HG02840 (cell line): ENCODE results near the gene EML4.

Source experiments
- ATAC-seq: cut with Tn5 transposase; IDR thresholded peaks from one replicate; pipeline ENCODE4 v1.9.1; 2021; ENCODE audit warnings: mild to moderate bottlenecking, moderate library complexity, moderate number of reproducible peaks; ENCODE audit not compliant: unreplicated experiment, low FRiP score

Gene EML4

DNA sequence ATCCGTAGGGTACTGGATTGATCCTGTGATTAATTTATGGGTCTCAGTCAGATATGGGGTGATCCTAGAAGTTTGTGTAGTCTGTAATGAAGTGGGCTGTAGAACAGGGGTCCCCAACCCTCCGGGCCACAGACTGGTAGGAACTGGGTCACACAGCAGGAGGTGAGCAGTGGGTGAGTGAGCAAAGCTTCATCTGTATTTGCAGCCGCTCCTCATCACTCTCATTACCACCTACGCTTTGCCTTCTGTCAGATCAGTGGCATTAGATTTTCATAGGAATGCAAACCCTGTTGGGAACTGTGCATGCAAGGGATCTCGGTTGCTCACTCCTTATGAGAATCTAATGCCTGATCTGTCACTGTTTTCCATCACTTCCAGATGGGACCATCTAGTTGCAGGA, 48.8 kb downstream of the EML4 start:
- ATAC-seq, result no peak

DNA sequence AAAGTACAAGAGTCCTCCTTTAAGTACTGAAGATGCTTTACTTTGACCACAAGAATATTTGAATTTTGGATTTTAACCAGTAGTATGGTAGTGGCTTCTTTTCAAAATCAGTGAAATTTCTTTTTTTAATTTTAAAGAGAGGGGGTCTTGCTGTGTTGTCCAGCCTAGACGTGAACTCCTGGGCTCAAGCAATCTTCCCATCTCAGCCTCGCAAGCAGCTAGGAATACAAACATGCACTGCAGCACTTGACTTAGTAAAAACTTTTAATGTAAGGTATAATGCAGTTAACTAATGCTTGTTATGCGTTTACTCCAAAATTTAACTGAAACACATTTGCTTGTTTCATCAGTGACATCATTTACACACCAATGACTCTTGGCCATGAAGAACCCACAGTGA, 49.6 kb downstream of the EML4 start:
- no peak for ATAC-seq

DNA sequence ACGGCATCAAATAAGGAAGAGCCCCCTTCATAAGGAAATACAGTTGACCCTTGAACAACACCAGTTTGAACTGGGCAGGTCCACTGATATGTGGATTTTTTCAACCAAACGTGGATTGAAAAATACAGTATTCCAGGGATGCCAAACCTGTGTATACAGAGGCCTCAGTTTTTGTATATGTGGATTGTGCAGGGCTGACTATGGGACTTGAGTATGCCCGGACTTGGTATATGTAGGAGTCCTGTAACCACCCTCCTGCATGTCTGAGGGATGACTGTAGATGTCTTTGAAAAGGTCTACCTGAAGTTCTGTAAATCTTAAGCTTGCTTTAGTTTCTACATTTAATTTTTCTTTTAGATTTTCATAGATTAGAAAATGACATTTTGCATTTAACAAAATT, 50.0 kb downstream of the EML4 start:
- no peak for ATAC-seq

DNA sequence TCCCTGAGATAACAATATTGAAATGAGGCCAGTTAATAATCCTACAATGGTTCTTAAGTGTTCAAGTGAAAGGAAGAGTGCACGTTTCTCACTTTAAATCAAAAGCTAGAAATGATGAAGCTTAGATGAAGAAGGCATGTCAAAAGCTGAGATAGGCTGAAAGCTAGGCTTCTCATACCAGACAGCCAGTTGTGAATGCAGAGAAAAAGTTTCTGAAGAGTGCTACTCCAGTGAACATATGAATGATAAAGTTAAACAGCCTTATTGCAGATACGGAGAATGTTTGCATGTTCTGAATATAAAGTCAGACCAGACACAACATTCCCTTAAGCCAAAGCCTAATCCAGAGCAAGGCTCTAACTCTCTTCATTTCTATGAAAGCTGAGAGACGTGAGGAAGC, 51.4 kb downstream of the EML4 start:
- ATAC-seq, result no peak

DNA sequence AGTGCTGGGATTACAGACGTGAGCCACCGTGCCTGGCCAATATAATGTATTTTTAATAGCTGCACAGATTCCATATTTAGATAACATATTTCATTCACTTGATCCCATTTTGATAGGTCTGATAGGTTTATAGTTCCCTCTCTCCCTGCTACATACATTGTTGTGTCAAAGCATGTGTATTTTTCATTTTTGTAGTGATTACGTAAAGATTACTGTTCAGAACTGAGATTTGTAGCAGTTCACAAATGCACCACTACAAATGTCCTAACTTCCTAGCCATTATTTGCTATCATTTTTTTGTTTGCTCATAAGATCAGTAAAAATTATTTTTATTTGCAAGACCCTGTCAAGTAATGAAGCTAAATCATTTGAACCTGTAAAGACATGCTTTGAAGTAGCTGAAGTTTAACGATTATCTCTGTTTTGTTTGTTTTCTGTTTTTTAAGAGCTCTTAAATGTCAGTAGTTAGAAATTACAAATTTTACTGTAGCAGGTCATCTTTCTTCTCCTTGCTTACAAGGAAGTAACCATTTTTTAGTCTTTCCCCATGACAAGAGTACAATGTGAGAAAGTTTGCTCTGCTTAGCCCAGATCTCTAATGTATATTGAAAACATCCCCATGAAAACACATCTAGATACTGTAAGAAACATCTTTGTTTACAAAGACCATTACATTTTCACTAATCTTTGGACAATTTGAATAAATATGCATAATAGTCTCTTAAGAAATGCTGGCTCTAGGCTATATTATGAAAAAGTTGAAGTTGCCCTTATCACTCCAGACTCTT, 54.1 kb downstream of the EML4 start:
- no peak for ATAC-seq

DNA sequence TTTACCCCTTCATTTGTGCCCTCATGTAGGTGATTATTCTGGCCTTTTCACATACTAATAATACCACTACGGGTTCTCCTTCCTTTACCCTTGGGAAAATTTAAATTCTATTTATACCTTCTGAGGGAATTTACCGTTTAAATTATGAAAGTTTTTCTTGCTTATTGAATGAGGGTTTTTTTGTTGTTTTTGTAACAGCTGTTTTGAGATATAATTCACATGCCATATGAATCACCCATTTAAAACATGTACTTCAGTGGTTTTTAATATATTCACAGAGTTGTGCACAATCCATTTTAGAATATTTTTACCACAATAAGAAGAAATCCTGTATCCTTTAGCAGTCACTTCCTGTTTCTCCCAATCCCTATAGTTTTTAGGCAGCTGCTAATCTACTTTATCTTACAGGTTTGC, 54.7 kb downstream of the EML4 start:
- ATAC-seq, result no peak

DNA sequence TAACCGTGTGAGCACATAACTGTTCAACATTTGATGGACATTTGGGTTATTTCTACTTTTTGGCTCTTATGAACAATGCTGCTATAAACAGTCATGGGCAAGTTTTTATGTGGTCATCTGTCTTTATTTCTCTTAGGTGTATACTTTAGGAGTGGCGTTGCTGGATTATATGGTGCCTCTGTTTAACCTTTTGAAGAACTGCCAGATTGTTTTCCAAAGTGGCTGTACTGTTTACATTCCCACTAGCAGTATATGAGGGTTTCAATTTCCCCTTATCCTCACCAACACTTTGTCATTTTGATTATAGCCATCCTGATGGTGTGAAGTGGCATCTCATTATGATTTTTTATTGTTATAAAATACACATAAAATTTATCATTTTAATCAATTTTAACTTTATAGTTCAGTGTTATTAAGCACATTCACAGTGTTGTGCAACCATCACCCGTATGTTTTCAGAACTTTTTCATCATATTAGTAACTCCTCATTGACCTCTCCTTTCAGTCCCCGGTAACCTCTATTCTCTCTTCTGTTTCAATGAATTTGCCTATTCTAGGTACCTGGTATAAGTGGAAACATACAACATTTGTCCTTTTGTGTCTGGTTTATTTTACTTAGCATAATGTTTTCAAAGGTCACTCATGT, 55.4 kb downstream of the EML4 start:
- no peak for ATAC-seq

DNA sequence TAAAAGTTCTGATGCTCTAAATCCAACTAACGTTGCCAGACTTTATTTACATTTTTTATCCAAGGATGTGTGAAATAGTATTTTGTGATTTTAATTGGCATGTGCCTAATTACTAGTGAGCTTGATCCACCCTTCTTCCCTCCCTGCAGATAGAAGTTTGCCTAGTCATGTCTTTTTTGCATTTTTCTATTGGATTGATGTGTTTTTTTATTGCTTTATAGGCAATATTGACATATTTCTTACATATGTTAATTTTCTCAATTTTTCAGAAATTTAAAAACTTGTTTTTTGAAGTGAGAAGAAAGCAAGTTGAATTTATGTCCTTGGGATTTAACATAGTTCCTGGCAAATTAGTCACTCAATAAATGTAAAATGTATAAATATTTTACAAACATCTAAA, 56.4 kb downstream of the EML4 start:
- ATAC-seq, result no peak

DNA sequence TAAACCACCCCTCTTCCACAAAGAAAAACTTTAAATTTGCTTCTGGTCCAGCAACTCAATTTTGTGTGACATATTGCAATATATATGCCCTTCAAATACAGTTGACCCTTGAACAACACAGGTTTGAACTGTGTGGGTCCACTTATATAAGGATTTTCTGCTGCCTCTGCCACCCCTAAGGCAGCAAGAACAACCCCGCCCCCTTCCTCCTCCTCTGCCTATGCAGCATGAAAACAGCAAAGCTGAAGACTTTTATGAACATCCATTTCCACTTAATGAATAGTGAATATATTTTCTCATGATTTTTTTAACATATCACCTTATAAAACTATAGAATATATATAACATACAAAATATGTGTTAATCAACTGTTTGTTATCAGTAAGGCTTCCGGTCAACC, 58.3 kb downstream of the EML4 start:
- no peak for ATAC-seq

DNA sequence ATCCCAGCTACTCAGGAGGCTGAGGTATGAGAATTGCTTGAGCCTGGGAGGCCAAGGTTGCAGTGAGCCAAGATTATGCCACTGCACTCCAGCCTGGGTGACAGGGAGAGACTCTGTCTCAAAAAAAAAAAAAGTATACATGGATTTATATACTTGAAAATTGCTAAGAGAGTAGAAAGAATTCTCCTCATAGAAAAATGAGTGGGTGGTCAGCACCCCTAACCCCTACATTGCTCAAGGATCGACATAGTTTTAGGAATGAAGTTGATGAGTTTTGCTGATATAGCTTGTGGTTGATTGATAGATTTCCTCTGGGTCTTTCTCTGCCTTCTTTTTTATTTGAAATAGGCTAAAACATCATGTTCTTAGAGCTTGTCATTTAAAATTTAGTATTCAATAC, 58.9 kb downstream of the EML4 start:
- ATAC-seq, result no peak

DNA sequence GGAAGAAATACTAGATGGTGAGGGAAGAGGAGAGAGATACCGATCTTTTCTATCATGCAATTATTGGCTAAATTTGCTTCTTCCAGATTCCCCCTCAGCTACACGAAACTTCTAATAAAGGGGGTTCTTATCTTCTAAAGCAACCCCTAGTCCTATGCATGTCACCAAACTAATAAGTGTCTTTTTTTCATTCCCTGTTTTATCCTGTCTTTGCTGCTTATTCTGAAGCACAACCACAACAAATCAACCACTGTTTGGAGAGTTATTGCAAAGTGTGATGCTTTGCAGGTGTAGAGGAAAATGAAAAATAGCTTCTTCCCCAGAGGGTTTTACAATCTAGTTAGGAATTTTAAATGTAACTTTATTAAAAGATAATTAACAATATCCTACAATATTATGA, 60.8 kb downstream of the EML4 start:
- ATAC-seq, result no peak

DNA sequence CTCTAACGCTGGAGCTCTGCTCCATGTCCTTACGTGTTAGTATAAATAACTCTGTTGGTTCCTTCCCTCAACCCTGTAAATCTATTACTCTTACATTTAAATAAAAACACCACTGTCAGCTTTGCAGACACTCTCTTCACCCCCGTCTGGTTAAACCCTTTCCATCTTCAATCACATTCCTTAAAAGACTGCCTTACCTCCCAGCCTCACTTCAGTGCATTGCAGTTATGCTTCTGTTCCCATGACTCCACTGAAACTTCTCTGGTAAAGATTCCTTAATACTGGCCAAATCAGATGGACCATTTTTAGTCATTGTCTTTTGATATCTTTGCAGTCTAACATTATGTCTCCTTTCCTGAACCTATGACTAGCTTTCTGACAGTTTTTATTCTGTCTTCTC, 61.7 kb downstream of the EML4 start:
- ATAC-seq, result no peak

DNA sequence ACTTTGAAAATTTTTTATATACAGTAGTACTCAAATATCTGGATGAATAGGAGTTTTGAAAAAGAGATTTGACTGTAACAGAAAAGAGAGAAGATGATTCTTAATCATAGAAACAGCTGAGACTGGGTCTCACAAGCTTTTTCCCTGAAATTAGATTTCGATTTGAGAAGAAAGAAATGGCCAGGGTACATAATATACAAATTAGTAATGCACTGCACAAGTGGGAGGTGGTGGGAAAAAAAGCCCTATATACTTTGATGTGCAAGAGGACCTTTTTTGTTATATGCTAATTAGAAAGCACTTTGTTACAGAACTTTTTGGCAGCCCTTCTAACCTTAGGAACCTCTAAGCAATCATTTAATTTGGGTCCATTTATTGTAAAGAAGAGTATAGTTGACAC, 62.9 kb downstream of the EML4 start:
- ATAC-seq, result no peak

DNA sequence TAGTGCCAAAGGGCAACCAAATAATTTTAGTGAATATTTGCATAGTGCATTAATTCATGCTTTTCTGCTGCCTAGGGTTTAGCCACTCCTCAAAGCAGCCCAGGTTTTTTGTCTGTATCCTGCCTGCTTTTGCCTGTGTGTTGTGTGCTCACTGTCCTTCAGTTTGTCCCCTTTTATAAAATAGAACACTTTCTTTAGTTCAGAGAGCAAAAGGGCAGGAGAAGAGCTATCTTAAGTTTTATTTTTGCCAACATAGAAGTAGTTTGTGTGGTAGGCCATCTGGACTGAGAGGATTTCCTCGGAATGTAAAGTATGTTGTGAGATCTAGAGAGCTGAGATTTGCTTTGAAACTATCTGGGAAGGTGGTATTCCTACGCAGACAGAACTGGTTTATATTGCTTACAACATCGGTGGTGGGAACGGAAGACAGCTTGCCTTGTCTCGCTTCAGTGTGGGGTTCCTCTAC, 64.9 kb downstream of the EML4 start:
- no peak for ATAC-seq

DNA sequence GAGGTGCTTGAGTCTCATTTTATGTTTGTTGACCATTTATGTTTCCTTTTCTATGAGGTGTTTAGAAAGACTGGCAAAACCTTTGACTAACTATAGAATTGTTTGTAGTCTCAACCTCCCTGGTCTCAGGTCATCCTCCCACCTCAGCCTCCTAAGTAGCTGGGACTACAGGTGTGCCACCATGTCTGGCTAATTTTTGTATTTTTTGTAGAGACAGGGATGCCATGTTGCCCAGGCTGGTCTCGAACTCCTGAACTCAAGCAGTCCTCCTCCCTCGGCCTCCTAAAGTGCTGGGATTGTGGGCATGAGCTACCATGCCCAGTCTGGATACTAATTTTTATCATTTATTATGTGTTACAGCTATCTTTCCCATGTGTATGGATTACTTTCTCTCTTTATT, 67.8 kb downstream of the EML4 start:
- ATAC-seq, result no peak

DNA sequence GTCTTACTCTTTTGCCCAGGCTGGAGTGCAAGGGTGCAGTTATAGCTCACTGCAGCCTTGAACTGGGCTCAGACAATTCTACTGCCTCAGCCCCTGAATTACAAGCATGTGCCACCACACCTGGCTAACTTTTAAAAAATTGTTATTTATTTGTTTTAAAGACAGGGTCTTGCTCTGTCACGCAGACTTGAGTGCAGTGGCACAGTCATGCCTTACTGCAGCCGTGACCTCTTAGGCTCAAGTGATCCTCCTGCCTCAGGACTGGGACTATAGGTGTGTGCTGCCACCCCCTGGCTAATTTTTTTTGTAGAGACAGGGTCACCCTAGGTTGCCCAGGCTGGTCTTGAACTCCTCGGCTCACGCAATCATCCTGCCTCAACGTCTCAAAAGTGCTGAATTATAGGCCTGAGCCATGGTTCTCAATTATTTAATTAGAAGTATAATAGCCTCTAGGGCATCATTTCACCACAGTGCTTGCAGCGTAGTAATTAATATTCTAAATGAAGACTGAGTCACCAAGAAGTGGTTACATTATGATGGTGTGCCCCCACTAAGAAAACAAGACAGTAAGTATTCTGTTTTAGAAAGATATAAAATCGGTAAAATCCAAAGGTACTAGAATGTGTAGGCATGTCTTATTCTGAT, 69.6 kb downstream of the EML4 start:
- no peak for ATAC-seq

DNA sequence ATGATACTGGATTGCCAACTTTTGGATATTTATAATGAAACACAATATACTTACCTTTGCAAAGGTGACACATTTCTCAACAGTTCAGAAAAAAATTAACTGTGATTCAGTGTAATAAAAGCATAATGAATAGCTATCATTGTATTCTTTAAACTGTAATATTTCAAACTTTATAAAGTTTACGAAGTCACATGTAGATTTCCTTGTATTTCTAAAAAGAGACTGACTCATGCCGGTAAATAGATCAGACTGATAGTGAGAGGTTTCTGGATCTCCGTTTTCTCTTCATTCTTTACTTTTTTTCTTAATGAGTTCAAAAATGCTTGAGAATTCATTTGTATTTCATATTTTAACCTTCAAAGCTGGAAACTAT, 70.1 kb downstream of the EML4 start:
- ATAC-seq, result no peak

DNA sequence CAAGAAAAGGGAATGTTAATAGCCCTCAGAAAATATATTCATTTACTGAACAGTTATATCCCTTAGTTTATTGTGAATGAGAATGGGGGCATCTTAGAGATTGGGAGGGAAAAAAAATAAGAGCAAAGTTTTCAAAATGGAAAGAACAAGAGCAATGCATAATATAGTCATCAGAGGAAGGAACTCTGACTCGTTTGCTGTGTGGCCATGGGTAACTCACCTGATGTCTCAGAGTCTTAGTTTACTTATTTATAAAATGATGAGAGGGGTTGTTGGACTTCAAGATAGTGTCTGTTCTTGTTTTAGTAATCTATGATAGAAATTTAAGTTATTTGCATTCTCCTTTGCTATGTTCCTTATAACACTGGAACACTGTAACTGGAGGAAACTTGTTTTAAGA, 70.7 kb downstream of the EML4 start:
- no peak for ATAC-seq

DNA sequence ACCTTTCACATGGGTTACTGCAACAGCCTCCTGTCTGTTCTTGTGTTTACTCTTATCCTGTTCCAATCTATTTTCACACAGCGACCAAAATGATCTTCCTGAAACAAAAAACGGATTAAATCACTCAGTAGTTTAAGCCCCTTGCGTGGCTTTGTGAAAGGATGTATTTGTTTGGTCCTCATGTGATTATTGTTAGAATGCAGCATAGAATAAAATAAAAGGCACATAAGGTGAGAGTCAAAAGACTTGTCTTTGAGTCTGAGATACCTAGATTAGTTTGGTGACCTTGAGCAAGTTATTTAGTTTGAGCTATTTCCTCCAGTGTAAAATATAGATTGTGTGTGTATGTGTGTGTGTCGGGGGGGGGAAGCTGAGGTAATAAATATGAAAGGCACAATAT, 72.4 kb downstream of the EML4 start:
- no peak for ATAC-seq

DNA sequence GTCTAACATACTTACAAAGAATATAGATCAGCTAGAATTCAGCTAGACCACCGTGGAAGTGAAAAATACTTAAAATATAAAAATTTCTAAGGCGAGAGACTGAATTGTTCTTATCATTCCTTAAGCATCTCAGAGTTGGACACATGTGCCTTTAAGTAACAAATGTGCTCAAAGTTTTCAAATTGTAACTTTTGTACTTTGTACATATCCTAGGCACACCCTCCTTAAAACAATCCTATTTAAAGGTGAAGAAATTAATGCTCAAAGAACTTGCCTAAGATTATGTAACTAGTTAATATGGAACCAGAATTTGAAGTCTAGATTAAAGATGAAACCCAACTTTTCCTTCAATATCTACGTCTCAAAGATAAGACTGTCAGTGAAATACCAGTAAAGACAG, 74.1 kb downstream of the EML4 start:
- ATAC-seq, result no peak

DNA sequence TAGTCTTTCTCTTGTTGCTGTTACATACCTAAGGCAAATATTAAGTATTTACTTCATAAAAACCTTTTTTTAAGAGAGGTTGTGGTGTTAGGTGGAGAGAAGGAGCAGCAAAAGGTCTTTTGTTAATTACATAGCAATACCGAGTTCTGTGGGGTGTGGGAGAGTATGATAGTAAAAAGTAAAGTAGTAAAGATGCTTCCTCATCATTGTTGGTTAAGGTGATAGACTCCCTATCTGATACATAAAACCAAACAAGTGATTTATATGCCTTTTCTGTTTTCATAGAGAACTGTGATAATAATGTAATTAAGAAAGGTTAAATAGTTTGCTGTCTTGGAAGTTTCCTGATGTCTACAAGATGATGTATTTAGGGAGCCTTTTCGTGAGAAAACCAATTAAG, 75.4 kb downstream of the EML4 start:
- ATAC-seq, result no peak

DNA sequence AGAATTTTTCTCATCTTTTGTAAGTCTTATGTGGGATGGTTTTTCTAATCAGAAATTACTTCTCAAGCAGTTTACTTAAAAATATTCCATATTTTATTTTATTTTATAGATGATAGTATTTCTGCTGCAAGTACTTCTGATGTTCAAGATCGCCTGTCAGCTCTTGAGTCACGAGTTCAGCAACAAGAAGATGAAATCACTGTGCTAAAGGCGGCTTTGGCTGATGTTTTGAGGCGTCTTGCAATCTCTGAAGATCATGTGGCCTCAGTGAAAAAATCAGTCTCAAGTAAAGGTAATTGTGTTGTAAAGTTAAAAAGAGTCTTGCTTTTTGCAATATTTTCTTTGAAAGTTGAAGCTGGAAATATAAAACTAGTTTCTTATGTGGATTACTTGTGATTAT, 76.2 kb downstream of the EML4 start:
- ATAC-seq, result no peak
